Natural killer cell treated with Interleukin-12 subunit alpha and Interleukin-12 subunit beta and Interleukin-15 and Interleukin-18, amount 100 ng/mL, for 72 hours (primary cell): ENCODE measurements around the gene TEX36. TPM values are rescaled to one million over a fixed set of nuclear protein-coding genes. Genes with fewer than 3 reads are reported as not detected.
"Not testable (repeated sequence)": the region's sequence is repeated elsewhere in the genome, so short reads cannot be mapped to it uniquely, and the experiment has no call there.

Source experiments
- ATAC-seq, 2 donors: fragments of 150-1000 bp; cut with Tn5 transposase in 1 of 2; sonication (Bioruptor Pico), chemical (Tn5 transposase) in 1 of 2; 2 replicates each; pipeline ENCODE4 v1.10.0; 2021
- DNase-seq: peaks from one replicate; pipeline ENCODE4 v3.0.0; 2022; ENCODE audit warnings: low spot score
- H3K27ac Mint-ChIP-seq, 2 donors: 1 replicate in 1 of 2; 2 replicates in 1 of 2; pipeline ENCODE4 v1.8.0; 2022; ENCODE audit warnings: mixed read lengths in 2 of 2, mild to moderate bottlenecking in 1 of 2, moderate library complexity in 1 of 2
- H3K27me3 Mint-ChIP-seq, 2 donors: 1 replicate in 1 of 2; 2 replicates in 1 of 2; pipeline ENCODE4 v1.8.0; 2022; ENCODE audit warnings: mixed read lengths in 2 of 2
- H3K36me3 Mint-ChIP-seq: one replicate; pipeline ENCODE4 v1.8.0; 2022; ENCODE audit warnings: mixed read lengths
- H3K4me1 Mint-ChIP-seq, 2 donors: 1 replicate in 1 of 2; 2 replicates in 1 of 2; pipeline ENCODE4 v1.8.0; 2022; ENCODE audit warnings: low read depth in 2 of 2, mixed read lengths in 2 of 2, mild to moderate bottlenecking in 1 of 2
- H3K4me3 Mint-ChIP-seq: one replicate; pipeline ENCODE4 v1.8.0; 2022; ENCODE audit warnings: mixed read lengths
- H3K9me3 Mint-ChIP-seq: 2 replicates; pipeline ENCODE4 v1.8.0; 2022; ENCODE audit warnings: mixed read lengths
- total RNA-seq, 2 donors: library from RNA; stranded (reverse); gene quantifications; one replicate each; pipeline ENCODE4 v1.2.3, GENCODE V29; 2022

The TEX36 gene
- total RNA-seq, 2 donors from 2014 or later = not detected

DNA sequence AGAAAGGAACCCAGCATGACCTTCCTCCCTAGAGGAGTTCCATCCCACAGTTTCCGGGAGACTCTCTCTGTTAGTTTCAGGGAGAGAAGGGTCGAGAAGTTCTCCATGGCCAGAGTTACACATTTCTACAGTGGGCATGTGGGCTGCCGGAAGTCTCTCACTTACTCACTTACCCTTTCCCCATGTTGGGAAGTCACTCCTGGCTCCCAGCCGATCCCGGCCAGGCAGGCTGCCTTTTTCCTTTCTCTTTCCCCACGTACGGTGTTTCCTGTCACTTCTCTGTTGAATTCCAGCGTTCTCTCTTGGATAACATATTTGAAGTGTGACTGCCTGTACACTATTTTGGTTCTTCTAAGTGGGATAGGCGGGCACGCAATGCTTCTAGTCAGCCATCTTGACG is 3.5 kb downstream of the TEX36 start:
- Mint-ChIP-seq H3K27ac (no peak overlapping the region), H3K36me3 (peaks cover 22% of the 10 kb centered on the region), H3K9me3 (peaks cover 10% of the 10 kb centered on the region), H3K4me1 (no peaks in the 10 kb centered on the region), H3K27me3 (peaks cover 20 to 24% of the 10 kb centered on the region in 2 donors), H3K4me3 (no peak overlapping the region)
- no peak for ATAC-seq
- DNase-seq = no peak

DNA sequence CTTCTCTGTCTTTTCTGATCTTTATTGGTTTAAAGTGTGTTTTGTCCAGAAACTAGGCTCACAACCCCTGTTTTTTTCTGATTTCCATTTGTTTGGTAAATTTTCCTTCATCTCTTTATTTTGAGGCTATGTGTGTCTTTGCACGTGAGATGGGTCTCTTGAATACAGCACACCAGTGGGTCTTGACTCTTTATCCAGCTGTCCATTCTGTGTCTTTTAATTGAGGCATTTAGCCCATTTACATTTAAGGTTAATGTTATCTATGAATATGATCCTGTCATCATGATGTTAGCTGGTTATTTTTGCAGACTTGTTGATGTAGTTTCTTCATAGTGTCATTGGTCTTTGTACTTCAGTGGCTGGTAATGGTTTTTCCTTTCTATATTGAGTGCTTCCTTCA is 10.1 kb downstream of the TEX36 start:
- no peak for DNase-seq

DNA sequence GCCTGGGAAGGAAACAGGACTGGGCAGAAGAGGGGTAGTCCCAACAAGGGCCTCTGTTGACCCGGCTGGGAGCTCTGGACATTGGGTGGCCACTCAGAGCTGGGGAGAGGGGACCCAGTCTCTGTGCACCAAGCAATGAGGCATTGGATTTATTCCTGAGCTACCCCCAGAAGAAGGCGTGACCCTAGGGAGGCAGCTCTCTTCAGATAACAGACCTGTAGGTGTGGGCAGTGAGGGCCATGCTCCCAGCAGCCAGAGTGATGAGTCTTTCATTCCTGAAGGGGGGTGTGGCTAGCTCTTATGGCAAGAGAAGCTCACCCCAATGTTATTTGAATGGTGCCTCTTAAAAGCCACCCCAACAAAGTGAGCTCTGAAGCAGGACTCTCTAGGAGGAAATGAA is 20.4 kb downstream of the TEX36 start:
- H3K27ac Mint-ChIP-seq = no peak overlapping the region
- H3K4me3 Mint-ChIP-seq = no peak overlapping the region
- no peak for ATAC-seq
- no peaks in the 10 kb centered on the region for H3K9me3 Mint-ChIP-seq
- H3K36me3 Mint-ChIP-seq = no peaks in the 10 kb centered on the region
- H3K27me3 Mint-ChIP-seq = peaks cover 18 to 30% of the 10 kb centered on the region in 2 donors
- no peaks in the 10 kb centered on the region for H3K4me1 Mint-ChIP-seq
- DNase-seq = no peak

More for the DNA sequence above, 10.1 kb downstream of the TEX36 start:
- no peak overlapping the region for H3K27ac Mint-ChIP-seq
- H3K36me3 Mint-ChIP-seq = peaks cover 43% of the 10 kb centered on the region
- H3K27me3 Mint-ChIP-seq = peaks cover 30 to 51% of the 10 kb centered on the region in 2 donors
- no peak overlapping the region for H3K4me3 Mint-ChIP-seq
- ATAC-seq = no peak
- no peaks in the 10 kb centered on the region for H3K4me1 Mint-ChIP-seq
- H3K9me3 Mint-ChIP-seq = peaks cover 12% of the 10 kb centered on the region

DNA sequence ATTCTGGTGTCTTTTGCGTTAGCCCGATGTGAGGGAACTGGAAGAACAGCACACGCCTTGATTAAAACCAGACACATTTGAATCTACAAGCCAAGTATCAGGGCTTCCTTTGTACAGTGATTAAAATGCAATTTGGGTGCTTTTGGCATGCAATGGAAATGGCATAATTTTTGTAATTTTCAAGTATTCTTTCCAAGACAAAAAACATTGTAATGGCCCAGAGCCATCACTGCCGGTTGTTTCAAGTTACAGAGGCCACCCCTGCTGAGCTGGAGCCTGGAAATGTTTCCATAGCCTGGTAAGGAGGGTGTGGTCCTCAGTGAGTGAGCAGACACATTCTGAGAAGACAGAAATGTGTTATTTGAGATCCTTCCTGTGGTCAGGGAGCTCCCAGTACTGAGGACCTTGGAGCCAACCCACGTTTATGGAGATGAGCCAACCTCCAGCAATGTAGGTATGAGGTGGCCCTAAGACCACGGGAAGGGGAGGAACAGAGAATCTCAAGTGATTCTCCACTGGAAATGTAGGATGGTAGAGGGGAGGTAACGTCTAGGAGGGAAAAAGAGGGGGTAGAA is 20.9 kb downstream of the TEX36 start:
- Mint-ChIP-seq H3K27me3 (peaks cover 24 to 36% of the 10 kb centered on the region in 2 donors), H3K9me3 (no peaks in the 10 kb centered on the region), H3K27ac (no peak overlapping the region), H3K36me3 (no peaks in the 10 kb centered on the region), H3K4me3 (no peak overlapping the region), H3K4me1 (no peaks in the 10 kb centered on the region)
- ATAC-seq (no peak), DNase-seq (no peak)

DNA sequence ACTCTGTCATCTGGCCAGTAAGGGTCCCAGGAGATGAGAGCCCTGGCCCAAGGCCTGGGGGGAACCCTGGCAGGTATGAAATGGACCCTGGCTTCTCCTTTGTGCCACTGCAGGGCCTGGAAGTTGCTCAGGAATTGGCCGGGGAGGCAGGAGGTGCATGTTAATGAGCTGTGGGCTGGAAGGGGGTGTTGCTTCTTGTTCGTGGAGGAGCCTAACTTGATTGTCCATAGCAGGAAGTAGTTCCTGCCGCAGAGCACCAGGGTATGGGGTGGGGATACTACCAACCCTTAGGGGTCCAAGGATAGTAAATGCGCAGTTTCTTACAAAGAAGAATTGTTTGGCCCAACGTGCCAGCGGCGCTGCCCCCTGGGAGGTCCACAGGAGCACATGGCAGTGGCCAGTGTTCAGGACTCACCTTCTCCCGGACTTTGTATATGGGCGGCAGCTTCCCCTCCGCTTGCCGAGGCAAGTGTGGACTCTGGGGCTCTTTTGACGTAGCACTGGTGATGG is 21.5 kb downstream of the TEX36 start:
- Mint-ChIP-seq H3K9me3 (no peaks in the 10 kb centered on the region), H3K4me3 (no peak overlapping the region), H3K27ac (no peak overlapping the region), H3K36me3 (no peaks in the 10 kb centered on the region), H3K27me3 (peaks cover 27 to 39% of the 10 kb centered on the region in 2 donors), H3K4me1 (no peaks in the 10 kb centered on the region)
- ATAC-seq (no peak), DNase-seq (no peak)

DNA sequence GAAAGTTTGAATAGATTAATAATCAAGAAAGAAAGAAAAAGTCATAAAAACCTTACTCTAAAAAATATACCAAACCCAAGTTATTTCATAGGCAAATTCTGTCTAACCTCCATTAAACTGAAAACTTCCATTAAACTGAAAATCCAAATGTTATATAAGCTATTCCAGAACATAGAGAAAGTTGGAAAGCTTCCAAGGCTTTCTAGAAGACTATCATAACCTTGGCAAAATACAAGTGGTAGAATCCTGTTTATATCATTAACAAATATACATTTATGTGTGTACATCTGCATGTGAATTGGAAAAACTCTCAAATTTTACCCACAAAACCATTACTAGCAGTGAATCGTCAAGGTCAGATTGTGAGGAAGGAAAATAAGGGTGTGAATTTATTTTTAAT is 23.9 kb downstream of the TEX36 start:
- H3K4me1 Mint-ChIP-seq = no peaks in the 10 kb centered on the region
- H3K4me3 Mint-ChIP-seq = no peak overlapping the region
- no peak overlapping the region for H3K27ac Mint-ChIP-seq
- no peaks in the 10 kb centered on the region for H3K9me3 Mint-ChIP-seq
- no peak for ATAC-seq
- H3K27me3 Mint-ChIP-seq = peaks cover 19 to 20% of the 10 kb centered on the region in 2 donors
- no peak for DNase-seq
- H3K36me3 Mint-ChIP-seq = no peaks in the 10 kb centered on the region

DNA sequence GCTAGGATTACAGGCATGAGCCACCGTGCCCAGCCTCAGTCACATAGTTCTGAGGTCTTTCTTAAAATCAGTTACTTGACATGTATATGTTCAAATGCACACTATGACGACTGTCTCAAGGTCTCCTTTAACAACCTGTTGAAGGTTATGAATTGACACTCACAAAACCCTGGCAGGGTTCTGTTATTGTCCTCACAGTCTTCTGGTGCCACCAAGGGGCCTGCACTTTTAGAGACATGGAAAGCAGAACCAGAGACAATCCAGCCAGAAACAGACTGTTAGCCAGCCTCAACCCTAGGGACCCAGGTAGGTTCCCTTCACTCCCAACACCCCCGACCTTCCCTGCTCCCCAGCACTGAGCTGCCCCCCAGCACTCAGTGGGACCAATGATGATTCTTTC is 26.4 kb downstream of the TEX36 start:
- Mint-ChIP-seq H3K9me3 (no peaks in the 10 kb centered on the region), H3K27ac (no peak overlapping the region), H3K4me1 (no peaks in the 10 kb centered on the region), H3K36me3 (no peaks in the 10 kb centered on the region), H3K4me3 (no peak overlapping the region), H3K27me3 (peaks cover 13 to 22% of the 10 kb centered on the region in 2 donors)
- DNase-seq (no peak), ATAC-seq (no peak)

DNA sequence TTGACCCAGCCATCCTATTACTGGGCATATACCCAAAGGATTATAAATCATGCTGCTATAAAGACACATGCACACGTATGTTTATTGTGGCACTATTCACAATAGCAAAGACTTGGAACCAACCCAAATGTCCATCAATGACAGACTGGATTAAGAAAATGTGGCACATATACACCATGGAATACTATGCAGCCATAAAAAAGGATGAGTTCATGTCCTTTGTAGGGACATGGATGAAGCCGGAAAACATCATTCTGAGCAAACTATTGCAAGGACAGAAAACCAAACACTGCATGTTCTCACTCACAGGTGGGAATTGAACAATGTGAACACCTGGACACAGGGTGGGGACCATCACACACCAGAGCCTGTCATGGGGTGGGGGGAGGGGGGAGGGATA is 29.9 kb downstream of the TEX36 start:
- not testable (repeated sequence) for H3K9me3 Mint-ChIP-seq, DNase-seq, ATAC-seq

DNA sequence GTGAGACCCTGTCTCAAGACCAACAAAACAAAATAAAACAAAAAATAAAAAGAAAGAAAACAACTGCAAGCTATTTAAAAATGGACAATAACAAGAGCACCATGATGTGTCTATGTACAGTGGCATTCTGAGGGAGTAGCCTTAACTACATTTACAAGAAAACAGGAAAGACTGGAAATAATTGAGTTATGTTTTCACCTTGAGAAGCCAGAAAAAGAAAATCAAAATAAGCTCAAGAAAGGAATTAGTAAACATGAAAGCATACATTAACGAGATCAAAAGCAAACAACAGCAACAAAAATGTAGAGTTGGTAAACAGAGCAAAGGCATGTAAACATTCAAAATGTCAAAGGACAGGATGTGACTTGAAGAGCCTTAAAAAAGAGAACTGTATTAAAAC is 36.7 kb downstream of the TEX36 start:
- H3K36me3 Mint-ChIP-seq = no peaks in the 10 kb centered on the region
- no peak overlapping the region for H3K27ac Mint-ChIP-seq
- ATAC-seq (no peak), DNase-seq (no peak)
- no peaks in the 10 kb centered on the region for H3K9me3 Mint-ChIP-seq
- H3K4me1 Mint-ChIP-seq = no peaks in the 10 kb centered on the region
- peaks cover 29 to 35% of the 10 kb centered on the region in 2 donors for H3K27me3 Mint-ChIP-seq
- H3K4me3 Mint-ChIP-seq = no peak overlapping the region

More for the DNA sequence above, 29.9 kb downstream of the TEX36 start:
- H3K27me3 Mint-ChIP-seq = peaks cover 31% of the 10 kb centered on the region in 2 donors
- not testable (repeated sequence) for H3K4me1 Mint-ChIP-seq, H3K36me3 Mint-ChIP-seq, H3K27ac Mint-ChIP-seq, H3K4me3 Mint-ChIP-seq

DNA sequence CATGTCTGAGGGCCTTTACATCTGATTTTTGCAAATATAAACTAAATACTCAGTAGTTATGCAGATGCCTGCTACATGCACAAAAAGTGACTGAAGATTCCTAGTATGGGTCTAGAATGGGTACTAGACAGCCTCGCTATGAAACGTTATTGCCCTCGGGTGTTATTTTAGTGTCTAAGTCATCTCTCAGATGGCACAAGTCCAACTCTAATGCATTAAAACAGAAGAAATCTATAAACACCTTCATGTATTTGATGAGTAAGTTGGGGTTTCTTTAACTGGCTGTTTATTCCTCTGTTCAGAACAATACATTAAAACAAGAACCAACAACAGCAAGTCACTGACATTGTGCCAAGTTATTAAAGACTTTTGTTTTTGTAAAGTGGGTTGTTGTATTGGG is 41.6 kb downstream of the TEX36 start:
- Mint-ChIP-seq H3K36me3 (no peaks in the 10 kb centered on the region), H3K4me3 (no peak overlapping the region), H3K27me3 (peaks cover 25 to 47% of the 10 kb centered on the region in 2 donors), H3K4me1 (no peaks in the 10 kb centered on the region), H3K27ac (no peak overlapping the region), H3K9me3 (no peaks in the 10 kb centered on the region)
- no peak for ATAC-seq
- DNase-seq = no peak

DNA sequence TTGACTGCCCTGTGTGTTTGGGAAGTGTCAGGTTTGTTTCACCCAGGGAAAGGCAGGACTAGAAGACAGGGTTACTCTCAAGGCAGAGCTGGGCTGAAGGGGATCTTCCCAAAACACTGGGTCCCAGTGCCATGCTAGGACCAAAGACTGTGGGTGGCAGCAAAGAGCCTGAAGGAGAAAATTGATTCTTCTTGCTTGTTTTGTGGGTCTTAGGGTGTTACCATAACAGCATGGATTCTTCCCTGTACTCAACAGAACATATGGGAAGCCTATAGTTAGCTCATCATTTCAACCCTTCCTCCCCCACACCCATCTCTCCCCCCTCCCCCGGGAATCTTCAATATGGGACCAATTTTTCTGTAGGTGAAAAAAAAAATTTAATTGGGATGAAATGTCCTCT is 42.3 kb downstream of the TEX36 start:
- ATAC-seq = no peak
- Mint-ChIP-seq H3K36me3 (no peaks in the 10 kb centered on the region), H3K27ac (no peak overlapping the region), H3K4me3 (no peak overlapping the region), H3K27me3 (peaks cover 25 to 43% of the 10 kb centered on the region in 2 donors), H3K9me3 (no peaks in the 10 kb centered on the region), H3K4me1 (no peaks in the 10 kb centered on the region)
- DNase-seq = no peak

DNA sequence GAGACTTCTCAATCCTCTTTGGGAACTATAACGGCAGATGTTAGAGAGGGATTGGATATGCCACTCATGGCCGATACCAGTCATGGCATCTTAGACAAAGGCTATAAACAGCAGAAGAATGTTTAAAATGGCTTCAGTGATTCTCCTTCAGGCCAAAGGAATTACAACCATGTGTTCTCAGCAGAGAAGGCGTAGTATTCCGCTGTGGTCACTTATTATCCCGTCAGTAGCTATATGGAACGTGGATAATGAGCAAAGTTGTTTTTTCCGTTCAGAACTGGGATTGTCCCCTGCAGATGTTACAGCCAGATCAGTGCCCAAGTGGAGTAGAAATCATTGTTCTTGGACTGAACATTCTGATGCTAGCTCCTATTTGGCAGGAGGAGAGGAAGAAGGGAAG is 43.1 kb downstream of the TEX36 start:
- Mint-ChIP-seq H3K4me1 (no peaks in the 10 kb centered on the region), H3K27ac (no peak overlapping the region), H3K4me3 (no peak overlapping the region), H3K9me3 (no peaks in the 10 kb centered on the region), H3K36me3 (no peaks in the 10 kb centered on the region), H3K27me3 (peaks cover 24 to 43% of the 10 kb centered on the region in 2 donors)
- DNase-seq (no peak), ATAC-seq (no peak)

DNA sequence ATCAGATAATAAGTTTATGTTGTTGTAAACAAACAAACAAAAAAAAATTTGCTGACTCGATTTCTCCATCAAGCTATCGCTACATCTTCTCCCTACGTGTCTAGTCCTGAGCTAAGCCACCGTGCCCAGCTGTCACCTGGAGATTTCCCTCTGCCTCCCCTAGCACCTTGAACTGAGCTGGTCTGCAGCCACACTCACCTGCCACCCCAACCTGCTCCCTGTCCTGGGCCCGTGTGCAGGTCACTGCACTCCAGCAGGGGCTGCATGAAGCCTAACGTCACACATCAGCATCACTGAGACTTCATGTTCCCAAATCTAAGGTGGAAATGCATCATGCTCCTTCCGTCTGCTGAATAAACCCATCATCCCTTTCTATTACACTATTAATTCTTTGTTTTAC is 44.4 kb downstream of the TEX36 start:
- Mint-ChIP-seq H3K27ac (no peak overlapping the region), H3K4me1 (no peaks in the 10 kb centered on the region), H3K27me3 (peaks cover 24 to 36% of the 10 kb centered on the region in 2 donors), H3K36me3 (no peaks in the 10 kb centered on the region), H3K9me3 (no peaks in the 10 kb centered on the region), H3K4me3 (no peak overlapping the region)
- no peak for ATAC-seq
- DNase-seq = no peak

DNA sequence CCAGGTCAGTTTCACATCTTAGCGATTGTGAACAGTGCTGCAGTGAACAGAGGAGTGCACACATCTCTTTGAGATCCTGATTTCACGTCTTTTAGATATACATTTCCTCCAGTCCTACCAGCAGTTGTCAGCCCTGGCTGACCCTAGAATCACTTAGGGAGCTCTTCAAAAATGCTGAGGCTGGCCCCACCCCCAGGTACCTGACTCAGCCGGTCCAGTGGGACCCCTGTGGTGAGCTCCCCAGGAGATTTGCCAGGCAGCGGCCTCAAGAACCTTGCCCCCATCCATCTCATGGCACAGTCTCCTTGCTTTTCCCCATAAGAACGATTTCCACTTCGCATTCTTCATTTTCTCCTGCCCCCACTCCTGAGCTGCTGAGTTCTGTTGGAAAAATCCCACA is 45.5 kb downstream of the TEX36 start:
- Mint-ChIP-seq H3K4me3 (no peak overlapping the region), H3K9me3 (no peaks in the 10 kb centered on the region), H3K4me1 (no peaks in the 10 kb centered on the region), H3K27ac (no peak overlapping the region), H3K27me3 (peaks cover 22 to 36% of the 10 kb centered on the region in 2 donors), H3K36me3 (no peaks in the 10 kb centered on the region)
- DNase-seq (no peak), ATAC-seq (no peak)

DNA sequence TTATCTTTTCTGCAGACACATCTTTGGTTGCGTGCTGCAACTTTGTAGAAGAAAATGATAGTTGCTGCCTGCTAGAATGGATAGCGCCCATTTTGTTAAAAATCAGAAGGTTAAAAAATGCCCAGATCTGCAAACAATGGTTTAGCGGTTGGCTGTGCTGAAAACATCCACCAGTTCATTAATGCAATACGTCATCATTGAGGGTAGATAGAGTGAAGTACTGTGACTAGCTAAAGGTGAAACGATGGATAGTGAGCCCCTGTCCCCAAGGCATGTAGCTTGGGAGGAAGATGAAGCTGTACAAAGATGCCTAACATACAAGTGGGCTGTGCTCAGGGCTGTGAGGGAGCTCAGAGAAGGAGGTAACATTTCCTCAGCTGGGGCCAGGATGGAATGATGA is 48.4 kb downstream of the TEX36 start:
- H3K4me3 Mint-ChIP-seq = no peak overlapping the region
- ATAC-seq (no peak), DNase-seq (no peak)
- H3K9me3 Mint-ChIP-seq = no peaks in the 10 kb centered on the region
- peaks cover 22 to 31% of the 10 kb centered on the region in 2 donors for H3K27me3 Mint-ChIP-seq
- no peaks in the 10 kb centered on the region for H3K4me1 Mint-ChIP-seq
- H3K36me3 Mint-ChIP-seq = no peaks in the 10 kb centered on the region
- no peak overlapping the region for H3K27ac Mint-ChIP-seq
